HepG2 (cell line): ENCODE results near the gene DHX8. TPM values are rescaled to one million over a fixed set of nuclear protein-coding genes. Genes with fewer than 3 reads are reported as not detected.

ENCODE experiments used
- CENPX ChIP-seq: sonication (generic); formaldehyde crosslinking; IDR thresholded peaks from 2 replicates; pipeline ENCODE4 v1.9.0; 2021; ENCODE audit warnings: mild to moderate bottlenecking, missing genetic modification reagents, moderate library complexity
- CREB3 ChIP-seq: sonication (generic); formaldehyde crosslinking; IDR thresholded peaks from 2 replicates; pipeline ENCODE4 v1.5.0; 2020; ENCODE audit warnings: missing genetic modification reagents
- GPBP1L1 ChIP-seq: sonication (generic); formaldehyde crosslinking; IDR thresholded peaks from 2 replicates; pipeline ENCODE4 v1.5.0; 2020; ENCODE audit warnings: mild to moderate bottlenecking, missing genetic modification reagents
- HCFC1 ChIP-seq: fragments of 150-350 bp; IDR thresholded peaks from 2 replicates; pipeline ENCODE4 v1.6.1; 2014; ENCODE audit warnings: low read depth, low read length
- KIAA2018 ChIP-seq: sonication (generic); formaldehyde crosslinking; IDR thresholded peaks from 2 replicates; pipeline ENCODE4 v1.5.0; 2020; ENCODE audit warnings: mild to moderate bottlenecking, missing genetic modification reagents, borderline replicate concordance
- PHF20 ChIP-seq: sonication (generic); formaldehyde crosslinking; IDR thresholded peaks from 2 replicates; pipeline ENCODE4 v1.5.0; 2020; ENCODE audit warnings: mild to moderate bottlenecking, missing genetic modification reagents
- REPIN1 ChIP-seq: sonication (generic); formaldehyde crosslinking; IDR thresholded peaks from 2 replicates; pipeline ENCODE4 v1.8.0; 2022; ENCODE audit warnings: missing genetic modification reagents, low read depth, mild to moderate bottlenecking, borderline replicate concordance
- TBX3 ChIP-seq: fragments of 450-650 bp; IDR thresholded peaks from 2 replicates; pipeline ENCODE4 v1.6.1; 2017; ENCODE audit warnings: antibody characterized with exemption, mild to moderate bottlenecking, inconsistent platforms, borderline replicate concordance
- ZBTB10 ChIP-seq: sonication (generic); formaldehyde crosslinking; IDR thresholded peaks from 2 replicates; pipeline ENCODE4 v1.4.0; 2020; ENCODE audit warnings: missing genetic modification reagents, borderline replicate concordance
- ZFP62 ChIP-seq: sonication (generic); formaldehyde crosslinking; IDR thresholded peaks from 2 replicates; pipeline ENCODE4 v1.4.0; 2020; ENCODE audit warnings: missing genetic modification reagents
- ZMYM2 ChIP-seq: sonication (generic); formaldehyde crosslinking; IDR thresholded peaks from 2 replicates; pipeline ENCODE4 v1.8.0; 2022; ENCODE audit warnings: mild to moderate bottlenecking, missing genetic modification reagents
- ZNF234 ChIP-seq: sonication (generic); formaldehyde crosslinking; conservative IDR thresholded peaks from 2 replicates; pipeline ENCODE4 v1.5.1; 2020; ENCODE audit warnings: mild to moderate bottlenecking, missing genetic modification reagents
- ZSCAN12 ChIP-seq: sonication (generic); formaldehyde crosslinking; IDR thresholded peaks from 2 replicates; pipeline ENCODE4 v1.9.0; 2021; ENCODE audit warnings: mild to moderate bottlenecking, missing genetic modification reagents
- ZSCAN9 ChIP-seq: IDR thresholded peaks from 2 replicates; pipeline ENCODE4 v1.6.1; 2016; ENCODE audit warnings: borderline replicate concordance
- polyA plus RNA-seq, 8 experiments: library from polyadenylated mRNA; depleted of rRNA in 3 of 8; stranded (reverse) in 7 of 8; unstranded in 1 of 8; fragments of >200 nt; fragmentation: Illumina TruSeq in 4 of 8; extraction: Trizol in 4 of 8; gene quantifications; 2 replicates each; pipeline versions ENCODE4 v1.2.1 to v1.2.3, GENCODE V29; 2011 to 2016; ENCODE audit warnings: low read depth in 4 of 8, missing spikeins in 1 of 8, mixed read lengths in 1 of 8; ENCODE audit not compliant: insufficient read depth in 1 of 8
- total RNA-seq, 5 experiments: library from RNA; depleted of rRNA; stranded (reverse); fragments of >200 nt; fragmentation: Illumina TruSeq; extraction: Trizol; gene quantifications; 2 replicates each; pipeline ENCODE4 v1.2.3, GENCODE V29; 2016; ENCODE audit warnings: low read depth in 1 of 5

The DHX8 gene
- total and polyA plus RNA-seq, 2 of the 13 experiments (the other 11 are each of a cell fraction or from before 2014, with no cell fraction given), result 24.8 to 48.9 TPM

- TF ChIP-seq ZFP62 (no peak), REPIN1 (peak; percentile 56; the same call in 1 of the 2 replicates), ZSCAN12 (no peak), ZBTB10 (CRISPR knock-in tag) (0 out of 2 replicates have a peak, but pooled peaks have one; percentile 65), PHF20 (CRISPR knock-in tag) (no peak), CREB3 (CRISPR knock-in tag) (no peak), ZMYM2 (CRISPR knock-in tag) (no peak), ZSCAN9 (CRISPR knock-in tag) (peak; percentile 15; the same call in 1 of the 2 replicates), ZNF234 (no peak), HCFC1 (no peak), CENPX (CRISPR knock-in tag) (no peak), KIAA2018 (CRISPR knock-in tag) (no peak), TBX3 (no peak), GPBP1L1 (CRISPR knock-in tag) (no peak)
Observed at GRCh38 chr17:43546319-43547188, 62.8 kb downstream of the DHX8 start, which contains the start of gene ETV4 (continued).
